ENCODE results near the gene KCNJ1.

GRCh38 chr11:128882451-128882850, 15.4 kb upstream of the KCNJ1 start:
- TF ChIP-seq CTCF (IDR thresholded peaks at IDR 0.05; ENCODE audit: low read depth, low read length) = no peak
- TF ChIP-seq POLR2A (IDR thresholded peaks at IDR 0.05; ENCODE audit: extremely low read depth, insufficient read length) = no peak
- no peak for TF ChIP-seq MAX (IDR thresholded peaks at IDR 0.05; ENCODE audit: low read depth, low read length)
